ENCODE measurements around the gene HAPLN2. TPM values are rescaled to one million over a fixed set of nuclear protein-coding genes. Genes with fewer than 3 reads are reported as not detected.

The HAPLN2 gene
- total RNA-seq, 1 experiment from 2014 or later: not detected

DNA sequence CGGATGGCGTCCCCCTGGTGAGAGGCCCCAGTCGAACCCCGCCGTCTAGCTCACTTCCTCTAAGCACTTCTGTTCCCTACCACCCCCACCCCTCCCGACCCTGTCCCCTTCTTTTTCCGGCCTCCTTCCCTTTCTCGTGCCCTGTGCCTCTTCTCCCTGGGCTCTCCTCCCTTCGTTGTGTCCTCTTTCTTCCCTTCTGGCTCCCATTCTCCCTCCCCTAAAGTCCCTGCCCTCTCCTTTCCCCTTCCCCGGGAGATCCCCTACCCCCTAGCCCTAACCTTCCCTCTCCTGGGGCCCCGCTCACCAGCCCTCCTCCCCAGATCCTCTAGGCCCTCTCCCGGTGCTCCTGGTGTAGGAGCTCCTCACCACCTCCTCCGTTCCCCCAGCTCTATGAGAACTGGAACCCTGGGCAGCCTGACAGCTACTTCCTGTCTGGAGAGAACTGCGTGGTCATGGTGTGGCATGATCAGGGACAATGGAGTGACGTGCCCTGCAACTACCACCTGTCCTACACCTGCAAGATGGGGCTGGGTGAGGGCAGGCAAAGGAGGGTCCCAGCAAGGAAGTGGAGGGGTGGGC lies 38.6 kb downstream of the HAPLN2 start:
- Mint-ChIP-seq H3K9me3 (ENCODE audit: low read depth, unreplicated experiment) (no peaks in the 10 kb centered on the region), H3K4me3 (ENCODE audit: low read depth, unreplicated experiment) (peak overlapping the region; percentile 27), H3K27ac (ENCODE audit: unreplicated experiment) (no peak overlapping the region), H3K4me1 (ENCODE audit: low read depth, unreplicated experiment) (peaks cover 59% of the 10 kb centered on the region), H3K36me3 (ENCODE audit: insufficient read depth, unreplicated experiment) (peaks cover 60% of the 10 kb centered on the region), H3K27me3 (ENCODE audit: unreplicated experiment) (no peaks in the 10 kb centered on the region)
- no TSS peak for BruUV-seq (replicated peaks)
- DNase-seq: no peak
- CTCF ChIA-PET: interaction anchor here (0.6 to 1.8 kb wide), 5 partner anchors 20 to 243 kb away, joined by 4 to 7 read pairs (median 5); partner anchors contain the start of gene METTL25B
- TF ChIP-seq, protein P1, sequence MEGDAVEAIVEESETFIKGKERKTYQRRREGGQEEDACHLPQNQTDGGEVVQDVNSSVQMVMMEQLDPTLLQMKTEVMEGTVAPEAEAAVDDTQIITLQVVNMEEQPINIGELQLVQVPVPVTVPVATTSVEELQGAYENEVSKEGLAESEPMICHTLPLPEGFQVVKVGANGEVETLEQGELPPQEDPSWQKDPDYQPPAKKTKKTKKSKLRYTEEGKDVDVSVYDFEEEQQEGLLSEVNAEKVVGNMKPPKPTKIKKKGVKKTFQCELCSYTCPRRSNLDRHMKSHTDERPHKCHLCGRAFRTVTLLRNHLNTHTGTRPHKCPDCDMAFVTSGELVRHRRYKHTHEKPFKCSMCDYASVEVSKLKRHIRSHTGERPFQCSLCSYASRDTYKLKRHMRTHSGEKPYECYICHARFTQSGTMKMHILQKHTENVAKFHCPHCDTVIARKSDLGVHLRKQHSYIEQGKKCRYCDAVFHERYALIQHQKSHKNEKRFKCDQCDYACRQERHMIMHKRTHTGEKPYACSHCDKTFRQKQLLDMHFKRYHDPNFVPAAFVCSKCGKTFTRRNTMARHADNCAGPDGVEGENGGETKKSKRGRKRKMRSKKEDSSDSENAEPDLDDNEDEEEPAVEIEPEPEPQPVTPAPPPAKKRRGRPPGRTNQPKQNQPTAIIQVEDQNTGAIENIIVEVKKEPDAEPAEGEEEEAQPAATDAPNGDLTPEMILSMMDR (IDR thresholded peaks at IDR 0.05; ENCODE audit: unreplicated experiment): peak; percentile 10
- intact Hi-C loops (cut with micrococcal nuclease; ENCODE audit: unreplicated experiment): loop anchor here (1.0 kb wide), 1 partner anchor 31 kb away; no protein-coding TSS in a partner anchor

DNA sequence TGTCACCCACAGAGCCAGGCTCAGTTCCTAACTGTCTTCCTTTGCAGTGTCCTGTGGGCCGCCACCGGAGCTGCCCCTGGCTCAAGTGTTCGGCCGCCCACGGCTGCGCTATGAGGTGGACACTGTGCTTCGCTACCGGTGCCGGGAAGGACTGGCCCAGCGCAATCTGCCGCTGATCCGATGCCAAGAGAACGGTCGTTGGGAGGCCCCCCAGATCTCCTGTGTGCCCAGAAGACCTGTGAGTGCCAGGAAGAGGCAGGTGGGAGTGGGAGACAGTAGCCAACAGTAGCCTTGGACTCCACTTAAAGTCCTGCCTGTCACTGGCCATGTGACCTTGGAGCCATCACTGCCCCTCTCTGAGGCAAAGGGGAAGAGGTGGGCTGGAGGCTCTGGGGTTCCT lies 39.3 kb downstream of the HAPLN2 start:
- DNase-seq: no peak
- BruUV-seq (replicated peaks): no TSS peak
- Mint-ChIP-seq H3K36me3 (ENCODE audit: insufficient read depth, unreplicated experiment) (peaks cover 56% of the 10 kb centered on the region), H3K4me1 (ENCODE audit: low read depth, unreplicated experiment) (peaks cover 66% of the 10 kb centered on the region), H3K9me3 (ENCODE audit: low read depth, unreplicated experiment) (no peaks in the 10 kb centered on the region), H3K27me3 (ENCODE audit: unreplicated experiment) (no peaks in the 10 kb centered on the region), H3K4me3 (ENCODE audit: low read depth, unreplicated experiment) (peak overlapping the region; percentile 87), H3K27ac (ENCODE audit: unreplicated experiment) (no peak overlapping the region)
- TF ChIP-seq, protein P1 (IDR thresholded peaks at IDR 0.05; ENCODE audit: unreplicated experiment): no peak
- CTCF ChIA-PET: interaction anchor here (0.8 to 1.8 kb wide), 2 partner anchors 34 to 69 kb away, joined by 5 to 7 read pairs; partner anchors contain the start of gene METTL25B
- intact Hi-C loops (cut with micrococcal nuclease; ENCODE audit: unreplicated experiment): no loop called here

DNA sequence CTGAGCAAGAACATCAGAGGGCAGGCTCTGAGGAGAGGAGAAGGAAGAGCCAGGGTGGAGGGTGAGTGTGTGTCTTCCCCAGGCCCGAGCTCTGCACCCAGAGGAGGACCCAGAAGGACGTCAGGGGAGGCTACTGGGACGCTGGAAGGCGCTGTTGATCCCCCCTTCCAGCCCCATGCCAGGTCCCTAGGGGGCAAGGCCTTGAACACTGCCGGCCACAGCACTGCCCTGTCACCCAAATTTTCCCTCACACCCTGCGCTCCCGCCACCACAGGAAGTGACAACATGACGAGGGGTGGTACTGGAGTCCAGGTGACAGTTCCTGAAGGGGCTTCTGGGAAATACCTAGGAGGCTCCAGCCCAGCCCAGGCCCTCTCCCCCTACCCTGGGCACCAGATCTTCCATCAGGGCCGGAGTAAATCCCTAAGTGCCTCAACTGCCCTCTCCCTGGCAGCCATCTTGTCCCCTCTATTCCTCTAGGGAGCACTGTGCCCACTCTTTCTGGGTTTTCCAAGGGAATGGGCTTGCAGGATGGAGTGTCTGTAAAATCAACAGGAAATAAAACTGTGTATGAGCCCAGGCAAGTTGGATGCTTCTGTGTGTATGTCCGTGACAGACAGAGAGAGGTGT lies 39.8 kb downstream of the HAPLN2 start:
- Mint-ChIP-seq H3K27me3 (ENCODE audit: unreplicated experiment) (no peaks in the 10 kb centered on the region), H3K36me3 (ENCODE audit: insufficient read depth, unreplicated experiment) (peaks cover 53% of the 10 kb centered on the region), H3K9me3 (ENCODE audit: low read depth, unreplicated experiment) (no peaks in the 10 kb centered on the region), H3K4me1 (ENCODE audit: low read depth, unreplicated experiment) (peaks cover 72% of the 10 kb centered on the region), H3K27ac (ENCODE audit: unreplicated experiment) (peak overlapping the region; percentile 88), H3K4me3 (ENCODE audit: low read depth, unreplicated experiment) (peak overlapping the region; percentile 87)
- BruUV-seq (replicated peaks): no TSS peak
- intact Hi-C loops (cut with micrococcal nuclease; ENCODE audit: unreplicated experiment): no loop called here
- DNase-seq: no peak
- CTCF ChIA-PET: interaction anchor here (0.9 to 3.7 kb wide), 6 partner anchors 17 to 67 kb away, joined by 3 to 45 read pairs (median 8); partner anchors contain the start of genes CRABP2 and NES
- TF ChIP-seq, protein P1 (IDR thresholded peaks at IDR 0.05; ENCODE audit: unreplicated experiment): no peak

DNA sequence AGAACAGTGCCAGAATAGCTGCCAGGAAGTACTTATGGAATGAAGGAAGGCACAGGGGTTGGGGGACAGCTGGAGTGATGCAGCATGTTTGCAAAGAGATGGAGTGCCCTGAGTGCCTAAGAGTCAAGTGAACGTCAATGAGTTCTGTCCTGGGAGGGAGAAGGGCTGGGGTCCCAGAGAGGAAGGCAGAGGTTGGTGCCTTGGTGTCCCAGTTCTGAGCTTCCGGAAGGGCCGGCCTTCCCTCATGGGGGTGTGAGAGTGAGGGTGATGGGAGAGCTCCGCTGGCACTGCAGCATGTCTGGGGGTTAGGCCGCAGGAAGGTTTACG lies 40.4 kb downstream of the HAPLN2 start:
- H3K27me3 Mint-ChIP-seq (ENCODE audit: unreplicated experiment): no peaks in the 10 kb centered on the region
- H3K27ac Mint-ChIP-seq (ENCODE audit: unreplicated experiment): peak overlapping the region; percentile 88
- H3K9me3 Mint-ChIP-seq (ENCODE audit: low read depth, unreplicated experiment): no peaks in the 10 kb centered on the region
- BruUV-seq (replicated peaks): no TSS peak
- DNase-seq: no peak
- peak overlapping the region; percentile 87 for H3K4me3 Mint-ChIP-seq (ENCODE audit: low read depth, unreplicated experiment)
- H3K36me3 Mint-ChIP-seq (ENCODE audit: insufficient read depth, unreplicated experiment): peaks cover 53% of the 10 kb centered on the region
- TF ChIP-seq, protein P1 (IDR thresholded peaks at IDR 0.05; ENCODE audit: unreplicated experiment): no peak
- intact Hi-C loops (cut with micrococcal nuclease; ENCODE audit: unreplicated experiment): no loop called here
- CTCF ChIA-PET: interaction anchor here (0.9 to 3.7 kb wide), 5 partner anchors 17 to 66 kb away, joined by 3 to 45 read pairs (median 9); partner anchors contain the start of genes CRABP2 and NES
- H3K4me1 Mint-ChIP-seq (ENCODE audit: low read depth, unreplicated experiment): peaks cover 76% of the 10 kb centered on the region

Measured in Calu3 (cell line).